GM21367 (cell line): ENCODE measurements around the gene LYPD6B.

Experiments
- ATAC-seq: cut with Tn5 transposase; IDR thresholded peaks from one replicate; pipeline ENCODE4 v1.9.1; 2021; ENCODE audit not compliant: unreplicated experiment

The LYPD6B gene

DNA sequence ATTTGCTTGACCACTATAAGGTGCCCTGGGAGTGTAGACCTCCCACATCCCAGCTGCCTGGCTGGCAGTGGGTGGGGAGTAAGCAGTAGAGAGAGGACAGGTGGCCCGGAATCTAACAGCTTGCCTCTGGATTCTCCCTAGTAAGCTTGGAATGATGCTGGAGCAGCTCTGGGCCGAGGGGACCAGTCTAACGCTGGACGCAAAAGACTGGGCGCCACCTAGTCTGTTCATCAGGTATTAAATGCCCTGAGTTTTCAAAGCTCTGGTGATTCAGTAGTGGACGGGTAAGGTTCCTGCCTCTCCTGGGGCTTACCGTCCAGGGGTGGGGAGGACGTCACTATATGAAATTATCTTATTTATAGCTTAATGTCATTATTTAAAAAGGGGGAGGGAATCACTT is 648 bp upstream of the LYPD6B start:
- no peak for ATAC-seq

DNA sequence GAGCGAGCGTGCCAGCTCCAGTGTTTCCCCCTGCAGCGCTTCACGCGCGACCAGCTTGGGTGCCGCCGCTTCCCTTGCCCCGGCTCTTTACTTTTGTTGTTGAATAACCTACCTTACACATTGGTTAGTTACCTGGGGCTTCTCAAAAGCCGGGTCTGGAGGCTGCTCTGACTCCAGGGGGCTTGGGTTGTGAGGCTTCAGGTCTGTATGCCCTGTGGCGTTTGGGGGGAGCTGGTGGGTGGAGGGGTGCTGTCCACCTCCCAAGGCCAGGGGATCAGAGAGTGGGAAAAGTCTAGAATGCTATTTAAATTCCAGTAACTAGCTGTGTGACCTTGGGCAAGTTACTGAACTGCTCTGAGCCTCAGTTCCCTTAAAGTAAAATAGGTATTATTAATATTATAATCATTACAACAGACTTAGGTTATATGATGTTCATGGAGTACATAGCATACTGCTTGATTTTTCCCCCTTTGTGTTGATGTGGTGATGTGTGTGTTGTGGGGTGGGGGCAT is 770 bp downstream of the LYPD6B start:
- ATAC-seq = no peak

DNA sequence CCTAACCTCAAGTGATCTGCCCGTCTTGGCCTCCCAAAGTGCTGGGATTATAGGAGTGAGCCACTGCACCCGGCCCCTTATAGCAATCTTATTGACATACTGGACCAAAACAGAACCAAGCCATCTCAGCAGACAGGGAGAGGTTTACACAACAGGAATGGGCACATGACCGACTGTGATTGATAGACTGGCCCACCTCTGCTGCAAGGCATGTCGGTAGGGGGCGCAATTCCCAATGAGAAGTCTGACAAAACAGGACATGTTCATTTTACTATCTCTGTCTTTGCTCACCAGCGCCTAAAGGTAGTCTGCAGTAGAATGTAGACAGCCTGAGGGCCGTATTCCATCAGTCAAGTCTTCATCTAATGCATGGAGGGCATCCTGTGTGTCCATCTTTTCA is 2.0 kb downstream of the LYPD6B start:
- no peak for ATAC-seq

DNA sequence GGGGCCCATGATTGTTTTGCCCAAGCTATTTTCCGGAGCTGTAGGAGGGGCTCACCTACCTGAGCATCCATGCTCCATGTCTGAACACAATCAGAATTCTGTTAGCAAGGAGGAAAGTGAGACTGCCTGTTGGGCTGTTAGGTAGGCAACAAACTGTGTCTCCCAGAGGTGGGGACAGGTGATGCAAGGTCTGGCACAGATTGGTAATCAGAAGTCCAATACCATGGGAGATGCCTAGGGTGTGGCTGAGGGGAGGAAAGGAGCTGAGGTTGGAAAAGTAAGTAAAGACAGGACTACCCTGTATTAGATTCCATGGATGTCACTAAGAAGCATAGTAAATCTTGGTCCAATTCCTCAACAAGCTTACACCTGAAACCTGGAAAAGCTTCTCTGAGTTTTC is 3.0 kb downstream of the LYPD6B start:
- no peak for ATAC-seq

DNA sequence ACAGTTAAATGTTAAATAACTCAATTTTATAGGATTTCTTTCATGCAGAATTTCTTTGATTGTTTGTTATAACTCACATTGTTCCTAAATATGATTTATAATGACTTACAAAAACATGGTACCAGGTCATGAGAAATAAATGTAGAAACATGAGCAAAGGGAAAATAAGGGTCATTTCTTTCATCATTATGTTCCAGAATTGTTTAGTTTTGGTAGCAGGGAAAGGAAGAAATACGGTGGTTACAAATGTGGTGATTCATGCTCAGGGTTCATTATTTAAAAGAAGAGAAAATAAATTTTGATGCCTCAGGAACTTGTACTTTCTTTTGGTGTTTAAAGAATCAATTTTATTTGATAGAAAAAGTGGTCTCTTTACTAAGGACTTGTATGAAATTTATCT is 4.4 kb downstream of the LYPD6B start:
- ATAC-seq = no peak

DNA sequence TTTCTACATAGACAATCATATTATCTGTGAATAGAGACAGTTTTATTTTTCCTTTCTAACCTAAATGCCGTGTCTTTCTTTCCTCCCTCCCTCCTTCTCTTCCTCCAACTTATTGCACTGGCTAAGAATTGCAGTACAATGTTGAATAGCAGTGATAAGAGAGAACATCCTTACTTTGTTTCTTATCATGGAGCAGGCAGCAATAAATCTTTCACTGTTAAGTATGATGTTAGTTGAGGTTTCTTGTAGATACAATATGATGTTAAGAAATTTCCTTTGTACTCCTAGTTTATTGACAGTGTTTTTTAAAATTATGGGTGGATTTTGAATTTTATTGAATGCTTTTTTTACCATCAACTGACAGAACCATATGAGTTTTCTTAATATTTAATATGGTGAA is 6.0 kb downstream of the LYPD6B start:
- ATAC-seq = no peak

DNA sequence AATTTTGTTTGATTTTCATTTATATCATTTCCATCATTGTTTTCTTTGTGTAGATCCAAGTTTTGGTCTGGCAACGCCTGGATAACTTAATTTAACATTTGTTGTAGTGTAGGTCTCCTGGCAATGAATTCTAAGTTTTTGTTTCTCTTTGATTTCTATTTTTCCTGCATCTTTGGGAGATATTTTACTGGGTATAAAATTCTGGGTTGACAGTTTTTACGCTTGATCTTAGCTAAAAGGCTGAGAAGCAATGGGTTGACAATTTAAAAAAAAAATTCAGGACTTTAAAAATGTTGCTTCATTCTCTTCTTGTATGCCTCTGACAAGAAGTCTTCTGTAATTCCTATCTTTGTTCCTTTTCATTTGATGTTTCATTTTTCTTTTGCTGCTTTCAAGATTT is 8.6 kb downstream of the LYPD6B start:
- ATAC-seq = no peak

DNA sequence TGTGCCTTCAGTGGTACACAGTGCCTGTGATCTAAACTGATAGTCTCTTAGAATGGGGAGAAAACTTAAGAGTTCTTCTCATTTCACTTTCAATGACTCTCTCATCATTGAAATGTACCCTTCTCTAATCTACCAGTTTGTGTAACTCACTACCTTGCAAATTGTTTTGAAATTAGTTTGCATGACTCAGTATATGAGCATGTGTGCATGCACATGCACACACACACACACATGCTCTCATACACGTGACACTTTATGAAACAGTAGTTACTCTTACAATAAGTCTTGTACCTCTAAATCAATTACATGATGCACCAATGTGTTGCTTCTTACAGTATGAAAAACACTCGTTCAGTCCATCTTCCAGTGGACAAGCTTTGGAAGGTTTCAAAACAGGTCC is 10.6 kb downstream of the LYPD6B start:
- no peak for ATAC-seq

DNA sequence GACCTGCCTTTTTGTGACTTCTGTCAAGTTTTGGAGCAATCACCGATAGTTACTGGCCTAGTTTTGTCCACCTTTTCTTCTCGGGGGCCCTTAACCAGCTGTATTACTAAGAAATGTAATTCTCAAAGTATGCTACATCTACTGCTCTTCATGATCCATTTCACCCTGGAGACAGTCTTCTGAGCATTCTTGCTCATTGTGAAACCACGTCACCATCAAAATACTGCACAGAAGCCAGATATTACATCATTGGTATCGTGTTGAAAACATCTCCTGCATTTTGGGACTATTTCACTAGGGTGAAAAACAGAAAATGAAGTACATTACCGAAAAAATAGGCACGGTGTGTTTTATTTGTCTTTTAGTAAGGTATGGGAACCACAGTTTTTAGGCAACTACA is 11.7 kb downstream of the LYPD6B start:
- peak; percentile 93 for ATAC-seq

DNA sequence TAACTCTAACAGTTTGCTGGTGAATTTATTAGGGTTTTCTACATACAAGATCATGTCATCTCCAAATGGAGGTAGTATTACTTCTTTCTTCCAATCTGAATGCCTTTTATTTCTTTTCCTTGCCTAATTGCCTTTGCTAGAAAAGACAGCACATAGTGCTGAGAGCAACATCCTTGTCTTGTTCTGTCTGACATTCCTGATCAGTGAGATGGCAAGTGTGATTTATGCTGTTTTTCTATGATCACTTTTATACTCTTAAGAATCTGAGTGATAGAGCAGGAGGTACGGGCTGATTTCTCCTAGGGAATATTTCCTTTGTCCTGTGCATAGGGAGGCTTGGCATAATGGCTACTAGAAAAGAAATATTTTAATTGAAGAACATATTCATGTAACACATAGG is 17.3 kb downstream of the LYPD6B start:
- no peak for ATAC-seq

DNA sequence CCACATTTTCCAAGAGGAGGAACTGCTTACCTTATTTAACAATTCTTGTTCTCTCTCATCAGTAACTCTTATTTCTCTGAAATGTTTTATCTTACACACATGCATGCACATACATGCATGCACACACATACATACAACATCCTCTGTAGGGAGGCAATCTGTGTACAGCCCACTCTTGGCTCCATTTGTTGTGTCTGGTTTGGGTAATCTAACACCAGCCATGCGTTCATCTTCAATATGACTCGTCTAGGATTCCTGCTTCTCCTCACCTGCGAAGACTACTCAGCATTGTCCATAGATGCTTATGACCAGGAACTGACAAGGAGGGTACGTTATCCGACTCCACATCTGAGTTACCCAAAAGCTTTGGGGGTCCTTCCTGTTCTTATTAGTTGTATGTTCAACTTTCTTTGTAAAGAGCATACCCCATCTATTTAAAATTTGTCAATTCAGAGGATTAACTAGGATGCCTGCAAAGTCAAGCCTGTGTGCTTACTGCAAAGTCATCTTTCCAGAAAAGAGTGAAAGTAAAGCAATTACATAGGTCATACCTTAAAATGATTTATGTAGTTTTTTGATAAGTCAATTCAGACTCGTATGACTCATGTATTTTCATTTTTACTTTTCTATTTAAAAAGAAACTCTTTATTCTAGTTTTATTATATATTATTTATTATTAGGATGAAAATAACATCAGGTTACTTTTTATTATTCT is 18.2 kb downstream of the LYPD6B start:
- no peak for ATAC-seq

DNA sequence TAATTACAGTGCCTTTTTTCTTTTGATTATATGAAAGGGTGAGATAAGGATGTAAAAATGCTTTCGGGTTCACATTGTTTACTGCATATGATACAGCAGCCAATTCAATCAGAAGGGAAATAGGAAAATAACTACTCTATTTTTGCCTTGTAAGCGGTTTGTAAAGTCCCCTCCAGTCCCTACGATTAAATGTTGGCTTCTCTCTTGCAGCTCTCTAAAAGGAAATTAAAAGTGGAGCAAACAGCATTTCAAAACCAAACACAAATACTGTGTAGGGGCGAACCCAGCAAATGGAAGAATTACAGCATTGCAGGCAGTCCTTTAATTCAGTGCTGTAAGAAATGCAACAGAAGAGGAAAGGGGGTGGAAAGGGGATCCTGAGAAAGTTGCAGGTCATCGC is 18.9 kb downstream of the LYPD6B start:
- no peak for ATAC-seq

DNA sequence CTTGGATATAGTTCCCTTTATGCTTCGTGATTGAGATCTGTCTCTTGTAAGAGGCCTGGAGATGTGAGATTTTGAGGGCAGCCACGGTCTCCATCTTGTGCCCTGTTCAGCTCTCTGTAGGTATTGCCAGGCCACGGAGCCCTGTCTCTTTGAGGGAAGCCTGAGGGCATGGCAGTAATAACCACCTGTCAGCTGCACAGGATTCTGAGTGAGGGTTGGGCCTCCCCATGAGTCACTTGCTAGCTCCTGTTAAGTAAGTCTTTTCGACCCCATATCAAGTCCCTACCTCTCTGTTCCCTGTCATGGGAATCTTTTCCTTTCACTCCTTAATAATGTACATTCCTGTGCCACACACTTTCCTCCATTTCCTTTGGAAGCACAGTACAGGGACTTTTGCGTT is 20.4 kb downstream of the LYPD6B start:
- ATAC-seq = no peak

DNA sequence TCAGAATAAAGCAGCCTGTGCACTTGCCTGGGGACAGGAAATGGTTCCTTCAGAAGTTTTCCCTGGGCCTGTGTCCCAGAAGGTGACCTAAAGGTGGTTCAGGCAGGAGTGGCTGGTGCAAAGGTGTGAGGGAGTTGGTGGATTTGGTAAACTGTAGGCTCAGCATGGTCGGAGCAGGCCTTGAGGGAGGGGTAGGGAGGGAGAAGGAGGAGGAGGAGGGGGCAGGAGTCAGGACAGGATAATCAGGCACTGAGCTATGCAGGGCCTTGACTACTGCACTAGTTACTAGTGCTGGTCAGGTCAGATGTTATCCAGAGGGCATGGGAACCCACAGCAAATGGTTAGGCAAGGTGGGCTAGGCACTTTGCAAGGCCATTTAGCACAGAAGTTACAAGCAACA is 21.3 kb downstream of the LYPD6B start:
- ATAC-seq = no peak

DNA sequence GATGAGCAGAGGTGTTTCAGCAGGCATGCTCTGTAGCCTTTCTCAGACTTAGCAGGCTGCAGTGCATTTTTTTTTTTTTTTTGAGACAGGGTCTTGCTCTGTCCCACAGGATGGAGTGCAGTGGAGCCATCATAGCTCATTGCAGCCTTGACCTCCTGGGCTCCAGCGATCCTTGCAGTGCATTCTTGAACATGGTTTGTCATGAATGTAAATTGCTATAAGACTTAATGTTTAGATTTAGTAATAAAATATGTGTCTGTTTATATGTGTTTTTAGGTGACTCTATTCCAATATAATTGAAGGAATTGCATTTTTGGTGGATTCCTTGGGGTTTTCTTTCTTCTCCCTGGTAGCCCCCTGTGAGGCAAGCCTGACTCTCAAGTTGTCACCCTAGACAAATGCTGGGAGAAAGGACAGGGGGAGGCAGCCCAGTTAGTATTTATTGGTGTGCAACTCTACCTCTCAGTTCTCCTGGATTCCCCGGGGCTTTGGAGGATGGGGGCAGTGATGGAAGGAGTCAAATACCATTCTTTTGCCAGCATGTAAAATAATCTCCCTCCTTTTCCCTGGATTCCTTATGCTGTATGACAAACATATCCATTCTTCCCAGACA is 22.7 kb downstream of the LYPD6B start:
- no peak for ATAC-seq

DNA sequence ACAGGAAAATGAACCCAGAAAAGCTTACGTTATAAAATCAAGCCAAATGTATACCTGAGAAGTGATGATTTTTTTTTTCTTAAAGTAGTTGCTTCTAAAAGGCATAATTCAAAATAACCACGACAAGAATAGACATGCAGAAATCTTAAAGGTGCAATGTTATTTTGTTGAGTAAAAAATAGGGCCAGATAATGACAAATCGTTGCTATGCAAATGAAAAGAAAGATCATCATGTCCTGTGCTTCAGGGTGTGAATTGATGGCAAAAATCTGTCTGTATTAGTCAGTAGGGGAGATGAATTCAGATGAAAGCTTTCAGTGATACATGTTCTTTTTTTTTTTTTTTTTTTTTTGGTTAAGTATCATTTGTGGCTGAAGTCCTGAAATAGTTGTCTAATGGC is 24.0 kb downstream of the LYPD6B start:
- ATAC-seq = no peak

DNA sequence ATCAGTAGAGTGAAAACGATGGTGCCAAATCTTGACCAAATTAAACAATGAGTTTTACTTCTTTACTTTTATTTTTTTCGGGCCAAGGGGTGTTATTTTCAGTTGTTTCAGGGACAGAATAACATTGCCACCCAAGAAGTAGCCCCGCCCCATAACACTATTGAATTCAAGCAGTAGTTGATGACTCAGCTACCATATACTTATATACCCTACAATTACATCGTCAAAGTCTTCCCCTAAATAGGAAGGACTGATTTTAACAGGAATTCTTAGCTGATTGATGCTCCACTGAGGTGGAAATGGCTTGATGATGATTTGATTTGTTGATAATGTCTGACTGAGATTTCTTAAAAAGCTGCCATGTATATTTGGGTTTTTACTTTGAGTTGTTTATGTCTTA is 24.7 kb downstream of the LYPD6B start:
- no peak for ATAC-seq

DNA sequence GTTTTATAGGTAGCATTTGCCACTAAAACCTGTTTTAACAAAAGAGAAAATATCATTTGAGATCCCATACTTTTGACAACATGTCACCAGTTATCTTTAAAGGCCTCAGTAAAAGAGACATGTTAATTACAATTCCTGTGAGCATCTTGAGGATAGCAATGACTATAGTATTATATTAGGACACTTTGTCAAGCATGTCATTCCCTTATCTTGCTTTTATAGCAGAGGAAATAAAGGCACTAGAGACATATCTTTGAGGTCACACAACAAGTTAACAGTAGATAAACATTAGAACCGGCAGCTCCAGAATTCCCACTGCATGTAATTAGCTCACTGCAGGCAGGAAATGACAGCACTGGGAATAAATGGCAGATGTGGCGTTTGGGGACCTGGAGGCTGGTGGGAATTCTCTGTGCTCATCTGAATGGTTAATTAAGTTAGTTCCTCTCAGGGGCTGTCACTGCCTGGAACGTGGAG is 25.9 kb downstream of the LYPD6B start:
- no peak for ATAC-seq

DNA sequence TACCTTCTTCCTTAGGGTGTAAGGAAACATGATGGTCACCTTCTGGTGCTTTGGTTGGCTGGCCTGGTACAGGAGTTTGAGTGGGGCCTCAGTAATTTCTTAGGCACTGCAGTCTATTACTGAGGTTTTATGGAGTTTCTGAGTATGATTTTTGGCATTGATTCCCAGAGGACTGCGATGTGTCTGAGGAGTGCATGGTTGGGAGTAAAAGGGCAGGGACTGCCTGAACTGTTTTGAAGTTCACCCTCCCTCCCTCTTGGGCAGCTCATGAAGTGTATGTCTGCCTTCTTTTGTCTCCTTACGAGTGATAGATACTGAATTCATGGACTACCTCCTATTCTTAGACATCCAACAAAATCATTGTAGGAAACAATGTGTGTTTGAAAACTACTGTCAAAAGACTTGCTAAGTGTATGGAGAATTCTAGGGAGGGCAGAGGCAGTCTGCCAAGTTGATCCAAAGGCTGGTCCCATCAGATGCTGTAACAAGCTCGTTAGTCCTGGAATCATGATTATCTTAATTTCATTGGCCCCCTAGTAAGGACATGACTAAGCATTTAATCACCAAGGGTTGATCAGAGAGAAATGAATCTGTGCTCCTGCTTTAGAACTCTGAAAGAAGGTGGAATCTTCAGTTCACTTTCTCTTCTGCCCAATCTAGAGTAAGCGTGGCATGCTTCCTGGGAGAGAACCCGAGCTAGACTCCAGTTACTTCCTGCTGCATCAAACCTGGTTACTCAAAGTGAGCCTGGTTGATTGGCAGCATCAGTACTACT is 26.5 kb downstream of the LYPD6B start:
- no peak for ATAC-seq

DNA sequence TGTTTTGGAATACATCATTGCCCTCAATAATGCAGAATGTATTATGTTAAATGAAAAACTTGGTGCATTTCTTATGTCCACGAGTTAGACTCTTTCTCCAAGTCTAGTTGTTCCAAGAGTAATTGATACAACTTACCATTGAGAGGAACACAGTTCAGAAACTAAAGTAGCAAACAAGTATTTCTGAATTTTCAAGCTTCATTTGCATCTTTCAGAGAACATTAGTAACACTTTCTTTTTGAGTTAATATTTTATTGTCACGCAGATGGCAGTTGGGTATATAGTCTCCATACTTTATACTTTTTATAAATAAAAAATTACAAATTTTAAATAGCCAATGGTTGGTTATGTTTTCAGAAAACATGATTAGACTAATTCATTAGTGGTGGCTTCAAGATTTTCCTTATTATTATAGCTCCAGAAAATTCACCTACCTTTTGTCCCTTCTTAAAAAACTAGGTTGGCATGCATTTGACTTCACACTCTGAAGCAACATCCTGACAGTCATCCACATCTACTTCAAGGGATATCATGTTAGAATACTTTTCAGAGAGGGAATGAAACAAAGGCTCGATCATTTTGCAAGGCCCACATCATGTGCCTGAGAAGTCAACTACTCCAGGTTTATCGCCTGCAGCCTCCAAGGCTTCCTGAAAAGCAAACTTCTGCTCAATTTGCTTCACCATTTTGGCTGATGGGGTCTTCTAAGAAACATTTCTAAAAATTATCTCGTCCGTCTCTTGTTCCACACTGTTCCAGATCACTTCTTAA is 29.9 kb downstream of the LYPD6B start:
- ATAC-seq = no peak
